ENCODE measurements around the gene GYS1. TPM values are rescaled to one million over a fixed set of nuclear protein-coding genes. Genes with fewer than 3 reads are reported as not detected.

GYS1 gene
- total RNA-seq, 1 donor from 2014 or later, result 69.0 TPM

- no peak for TF ChIP-seq CTCF (IDR thresholded peaks at IDR 0.05; ENCODE audit: partially characterized antibody, unreplicated experiment)
- DNase-seq, result peak; percentile 77
- Mint-ChIP-seq H3K36me3 (ENCODE audit: unreplicated experiment) (no peaks in the 10 kb centered on the region), H3K27ac (ENCODE audit: unreplicated experiment) (no peak overlapping the region), H3K4me3 (ENCODE audit: unreplicated experiment) (no peak overlapping the region), H3K27me3 (ENCODE audit: unreplicated experiment) (peaks cover 8% of the 10 kb centered on the region), H3K4me1 (ENCODE audit: low read depth, unreplicated experiment) (no peaks in the 10 kb centered on the region), H3K9me3 (ENCODE audit: unreplicated experiment) (peaks cover 2% of the 10 kb centered on the region)
Observed at GRCh38 chr19:48918801-48919247, 74.3 kb downstream of the GYS1 start.

Small RNAs within 50 kb of the gene (microRNA-seq; reads per million reads assigned to microRNA genes)
- gene MIR6798 (ENCODE audit: unreplicated experiment), result 1.4 reads per million, percentile 3 among the genes with 10 or more reads in this experiment

Other genes with a start within 250 kb of the GYS1 start
- not detected for gene IZUMO1, start 246.4 kb downstream of the GYS1 start, total RNA-seq (ENCODE audit: unreplicated experiment)
- 4.4 TPM for gene FUT1, start 240.7 kb downstream of the GYS1 start, total RNA-seq (ENCODE audit: unreplicated experiment)
- not detected for gene FGF21, start 237.8 kb downstream of the GYS1 start, total RNA-seq (ENCODE audit: unreplicated experiment)
- 22.3 TPM for gene BCAT2, start 182.3 kb downstream of the GYS1 start, total RNA-seq (ENCODE audit: unreplicated experiment)
- 1.0 TPM for gene HSD17B14, start 156.8 kb downstream of the GYS1 start, total RNA-seq (ENCODE audit: unreplicated experiment)
- gene PLEKHA4, start 124.7 kb downstream of the GYS1 start, total RNA-seq (ENCODE audit: unreplicated experiment), result 9.4 TPM
- 106 TPM for gene PPP1R15A, start 120.9 kb downstream of the GYS1 start, total RNA-seq (ENCODE audit: unreplicated experiment)
- gene TULP2, start 94.6 kb downstream of the GYS1 start, total RNA-seq (ENCODE audit: unreplicated experiment), result not detected
- 115 TPM for gene NUCB1, start 93.0 kb downstream of the GYS1 start, total RNA-seq (ENCODE audit: unreplicated experiment)
- gene DHDH, start 59.6 kb downstream of the GYS1 start, total RNA-seq (ENCODE audit: unreplicated experiment), result not detected
- gene BAX, start 38.4 kb downstream of the GYS1 start, total RNA-seq (ENCODE audit: unreplicated experiment), result 87.7 TPM
- gene FTL, start 28.0 kb downstream of the GYS1 start, total RNA-seq (ENCODE audit: unreplicated experiment), result 875 TPM
- gene RUVBL2, start 578 bp upstream of the GYS1 start, total RNA-seq (ENCODE audit: unreplicated experiment), result 60.9 TPM
- not detected for gene LHB, start 23.8 kb upstream of the GYS1 start, total RNA-seq (ENCODE audit: unreplicated experiment)
- gene CGB3, start 31.0 kb upstream of the GYS1 start, total RNA-seq (ENCODE audit: unreplicated experiment), result not detected
- gene CGB2, start 38.6 kb upstream of the GYS1 start, total RNA-seq (ENCODE audit: unreplicated experiment), result not detected
- gene CGB1, start 43.6 kb upstream of the GYS1 start, total RNA-seq (ENCODE audit: unreplicated experiment), result not detected
- not detected for gene CGB5, start 50.5 kb upstream of the GYS1 start, total RNA-seq (ENCODE audit: unreplicated experiment)
- gene CGB8, start 55.8 kb upstream of the GYS1 start, total RNA-seq (ENCODE audit: unreplicated experiment), result not detected
- not detected for gene CGB7, start 64.4 kb upstream of the GYS1 start, total RNA-seq (ENCODE audit: unreplicated experiment)
- not detected for gene NTF4, start 71.5 kb upstream of the GYS1 start, total RNA-seq (ENCODE audit: unreplicated experiment)
- not detected for gene KCNA7, start 79.4 kb upstream of the GYS1 start, total RNA-seq (ENCODE audit: unreplicated experiment)
- 300 TPM for gene SNRNP70, start 92.1 kb upstream of the GYS1 start, total RNA-seq (ENCODE audit: unreplicated experiment)
- gene LIN7B, start 121.1 kb upstream of the GYS1 start, total RNA-seq (ENCODE audit: unreplicated experiment), result 32.6 TPM
- gene C19orf73, start 125.8 kb upstream of the GYS1 start, total RNA-seq (ENCODE audit: unreplicated experiment), result 3.2 TPM
- 104 TPM for gene PPFIA3, start 126.2 kb upstream of the GYS1 start, total RNA-seq (ENCODE audit: unreplicated experiment)
- gene HRC, start 162.1 kb upstream of the GYS1 start, total RNA-seq (ENCODE audit: unreplicated experiment), result 26.6 TPM
- gene TRPM4, start 164.5 kb upstream of the GYS1 start, total RNA-seq (ENCODE audit: unreplicated experiment), result 54.1 TPM

All from glutamatergic neuron (in vitro differentiated cells).